Renal pelvis (tissue), 4 donors: ENCODE results near the gene TNFRSF1A. TPM values are rescaled to one million over a fixed set of nuclear protein-coding genes. Genes with fewer than 3 reads are reported as not detected.

Experiments
- DNase-seq: peaks from one replicate; pipeline ENCODE4 v3.0.0-alpha.2; 2013
- polyA plus RNA-seq, 3 donors: library from polyadenylated mRNA; unstranded; fragments of 120-200 nt; gene quantifications; one replicate each; pipeline ENCODE4 v1.2.1, GENCODE V29; 2013; ENCODE audit not compliant: insufficient read length in 3 of 3

Gene TNFRSF1A
- polyA plus RNA-seq, 3 donors: 89.2 to 93.1 (median 90.2) TPM

GRCh38 chr12:6282453-6282840 is 59.4 kb downstream of the TNFRSF1A start:
- no peak for DNase-seq

- DNase-seq: no peak
Measured at GRCh38 chr12:6281081-6281809, 60.6 kb downstream of the TNFRSF1A start.

GRCh38 chr12:6280672-6281071 is 61.2 kb downstream of the TNFRSF1A start:
- no peak for DNase-seq

GRCh38 chr12:6280053-6280469 is 61.8 kb downstream of the TNFRSF1A start:
- no peak for DNase-seq

GRCh38 chr12:6279631-6280030 is 62.2 kb downstream of the TNFRSF1A start:
- no peak for DNase-seq

- DNase-seq: no peak
Measured at GRCh38 chr12:6279256-6279628, 62.6 kb downstream of the TNFRSF1A start.

Other genes starting within 250 kb of the TNFRSF1A start
- 10 to 100 TPM in 2 of 3 donors, 1 to 10 TPM in 1; 9.4 to 18.1 (median 10.6) TPM for gene VWF, start 217.4 kb downstream of the TNFRSF1A start, polyA plus RNA-seq
- 100 to 1,000 TPM; 164 to 181 (median 169) TPM for gene CD9, start 141.7 kb downstream of the TNFRSF1A start, polyA plus RNA-seq
- gene PLEKHG6, start 31.4 kb downstream of the TNFRSF1A start, polyA plus RNA-seq: 1 to 10 TPM; 4.7 to 8.3 (median 8.0) TPM
- gene SCNN1A, start 33.5 kb upstream of the TNFRSF1A start, polyA plus RNA-seq: 100 to 1,000 TPM in 1 of 3 donors, 10 to 100 TPM in 2; 64.4 to 105 (median 88.9) TPM
- gene LTBR, start 42.1 kb upstream of the TNFRSF1A start, polyA plus RNA-seq: 10 to 100 TPM; 67.5 to 85.7 (median 75.1) TPM
- 1 to 10 TPM in 2 of 3 donors, under 1 TPM in 1; 0.83 to 2.6 (median 2.2) TPM for gene CD27, start 102.9 kb upstream of the TNFRSF1A start, polyA plus RNA-seq
- gene TAPBPL, start 110.0 kb upstream of the TNFRSF1A start, polyA plus RNA-seq: 10 to 100 TPM; 16.0 to 18.8 (median 17.8) TPM
- 10 to 100 TPM; 10.7 to 14.8 (median 11.4) TPM for gene VAMP1, start 128.6 kb upstream of the TNFRSF1A start, polyA plus RNA-seq
- 100 to 1,000 TPM; 159 to 189 (median 172) TPM for gene MRPL51, start 151.2 kb upstream of the TNFRSF1A start, polyA plus RNA-seq
- 10 to 100 TPM; 62.2 to 76.7 (median 70.6) TPM for gene NCAPD2, start 152.0 kb upstream of the TNFRSF1A start, polyA plus RNA-seq
- gene GAPDH, start 192.4 kb upstream of the TNFRSF1A start, polyA plus RNA-seq: 1,000 to 10,000 TPM; 2,127 to 2,548 (median 2,322) TPM
- gene IFFO1, start 214.0 kb upstream of the TNFRSF1A start, polyA plus RNA-seq: 10 to 100 TPM; 17.1 to 19.6 (median 18.9) TPM
- gene NOP2, start 226.2 kb upstream of the TNFRSF1A start, polyA plus RNA-seq: 10 to 100 TPM; 24.3 to 39.7 (median 37.4) TPM